Glomerular visceral epithelial cell (primary cell): ENCODE measurements around the gene HAPLN3.

Source experiments
- DNase-seq: peaks from one replicate; pipeline ENCODE4 v3.0.0-alpha.2; 2016; ENCODE audit errors: extremely low spot score

The HAPLN3 gene

GRCh38 chr15:88896333-88897033, 1.1 kb upstream of the HAPLN3 start:
- no peak for DNase-seq

GRCh38 chr15:88894348-88894818, 961 bp downstream of the HAPLN3 start:
- DNase-seq, result peak; percentile 58

- DNase-seq, result no peak
These were observed 3.6 kb downstream of the HAPLN3 start for GRCh38 chr15:88891540-88892254.

DNA sequence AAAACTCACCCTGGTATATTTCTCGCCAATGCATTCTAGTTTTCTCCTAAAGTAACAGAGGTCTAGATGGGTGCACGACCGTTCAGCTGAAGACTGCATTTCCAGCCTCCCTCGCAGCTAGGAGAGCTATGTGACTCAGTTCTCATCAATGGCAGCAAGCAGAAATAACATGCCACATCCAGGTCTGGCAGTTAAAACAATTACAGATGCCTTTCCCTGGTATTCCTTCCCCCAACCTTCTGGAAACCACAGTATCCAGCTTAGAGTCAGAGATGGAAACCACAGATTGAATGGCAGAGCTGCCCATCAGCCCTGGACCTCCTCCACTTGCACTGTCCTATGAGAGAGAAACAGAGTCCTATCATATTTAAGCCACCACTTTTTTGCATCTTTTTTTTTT, 4.8 kb downstream of the HAPLN3 start:
- DNase-seq, result peak; percentile 82

DNA sequence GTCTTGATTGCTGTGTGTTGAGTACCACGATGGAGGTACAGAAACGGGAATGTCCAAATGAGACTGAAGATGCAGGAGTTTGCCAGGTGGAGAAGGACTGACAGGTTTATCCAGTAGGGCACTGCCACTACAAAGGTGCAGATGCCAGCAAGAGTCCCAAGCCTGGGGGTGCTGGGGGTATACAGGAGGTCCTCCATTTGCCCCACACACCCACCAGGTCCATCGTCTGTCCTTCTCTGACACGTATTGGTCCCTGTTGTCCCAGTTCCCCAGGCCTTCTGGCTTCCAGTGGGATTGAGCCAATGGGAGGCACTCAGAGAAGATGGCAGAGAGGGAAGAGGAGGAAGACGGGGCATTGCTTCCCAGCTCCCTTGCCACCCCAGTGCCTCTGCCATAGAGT, 6.6 kb downstream of the HAPLN3 start:
- no peak for DNase-seq

DNA sequence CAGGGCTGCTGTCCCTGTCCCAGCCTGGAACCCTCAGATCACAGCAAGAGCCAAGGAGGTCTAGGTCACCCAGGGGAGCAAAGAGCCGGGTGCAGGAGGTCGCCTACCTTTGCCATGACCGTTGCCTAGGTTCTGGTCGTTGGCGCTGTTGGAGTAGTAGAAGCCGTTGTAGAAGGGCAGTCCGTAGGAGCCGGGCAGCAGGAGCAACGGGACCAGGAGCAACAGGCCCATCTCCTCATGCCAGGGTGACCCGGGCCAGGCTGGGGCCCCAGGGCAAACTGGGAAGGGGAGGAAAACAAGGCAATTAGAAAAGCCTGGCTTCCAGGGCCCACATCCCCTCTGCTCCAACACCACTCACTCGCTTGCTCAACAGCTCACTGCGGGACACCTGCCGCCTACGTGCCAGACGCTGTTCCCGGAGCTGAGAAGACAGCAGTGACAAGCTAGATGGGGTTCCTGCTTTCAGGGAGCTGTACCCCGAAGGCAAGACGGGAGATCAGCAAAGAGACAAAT, 8.2 kb downstream of the HAPLN3 start:
- no peak for DNase-seq

GRCh38 chr15:88882785-88883184, 12.6 kb downstream of the HAPLN3 start:
- peak; percentile 25 for DNase-seq

- DNase-seq, result no peak
These were observed 13.6 kb downstream of the HAPLN3 start for GRCh38 chr15:88881775-88882174.

DNA sequence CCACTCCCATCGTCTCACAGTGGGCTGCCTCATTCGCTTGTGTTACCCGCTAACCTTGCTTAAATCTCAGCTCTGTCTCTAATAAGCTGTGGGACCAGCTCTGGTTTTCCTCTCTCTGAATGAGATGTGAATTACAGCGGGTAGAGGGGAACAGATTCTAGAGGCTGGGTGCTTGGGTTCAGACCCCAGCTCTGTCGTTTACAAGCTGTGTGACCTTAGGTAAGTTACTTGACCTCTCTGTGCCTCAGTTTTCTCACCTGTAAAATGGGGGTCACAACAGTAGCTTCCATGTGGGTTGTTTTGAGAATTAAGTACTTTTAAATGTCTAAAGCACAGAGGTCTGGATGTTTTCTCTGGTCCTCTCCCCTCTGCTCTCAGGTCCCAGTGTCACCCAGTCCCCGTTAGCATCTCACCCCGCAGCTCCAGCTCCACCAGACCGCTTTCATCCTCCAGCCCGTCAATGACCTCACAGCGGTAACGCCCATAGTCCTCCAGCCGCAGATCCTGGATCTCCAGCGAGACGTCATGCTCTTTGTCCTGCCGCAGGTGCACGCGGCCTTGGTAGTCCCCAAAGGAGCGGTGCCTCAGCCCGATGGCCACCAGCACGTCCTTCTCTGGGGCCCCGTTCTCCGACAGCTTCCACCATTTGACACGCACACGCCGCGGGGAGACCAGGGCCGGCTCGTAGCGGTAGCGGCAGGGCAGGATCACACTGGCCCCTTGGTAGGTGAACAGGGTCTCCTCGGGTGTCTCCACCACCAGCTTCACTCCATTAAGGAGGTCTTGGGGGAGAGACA, 14.2 kb downstream of the HAPLN3 start:
- no peak for DNase-seq

GRCh38 chr15:88878720-88879184, 16.6 kb downstream of the HAPLN3 start:
- DNase-seq, result peak; percentile 57

DNA sequence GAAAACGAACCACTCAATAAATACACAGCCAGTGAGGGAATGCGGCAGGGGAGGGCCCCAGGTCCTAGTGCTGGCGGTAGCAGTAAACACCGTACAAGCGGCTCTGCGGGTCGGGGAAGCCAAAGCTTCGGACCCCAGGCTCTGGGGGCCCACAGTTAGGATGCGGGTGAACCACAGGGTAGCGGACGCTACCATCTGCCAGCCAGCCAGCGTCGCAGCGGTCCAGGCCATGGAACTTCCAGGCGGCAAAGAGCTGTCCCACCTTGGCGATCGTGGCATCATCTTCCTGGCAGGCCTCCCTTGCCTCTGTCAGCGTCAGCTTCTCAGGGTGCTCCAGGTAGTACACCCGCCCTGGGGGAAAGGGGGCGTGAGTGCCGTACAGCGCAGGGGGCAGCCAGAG, 17.4 kb downstream of the HAPLN3 start:
- no peak for DNase-seq

GRCh38 chr15:88877415-88877814, 17.9 kb downstream of the HAPLN3 start:
- no peak for DNase-seq

- no peak for DNase-seq
These were observed 18.8 kb downstream of the HAPLN3 start for GRCh38 chr15:88876573-88876972.

DNA sequence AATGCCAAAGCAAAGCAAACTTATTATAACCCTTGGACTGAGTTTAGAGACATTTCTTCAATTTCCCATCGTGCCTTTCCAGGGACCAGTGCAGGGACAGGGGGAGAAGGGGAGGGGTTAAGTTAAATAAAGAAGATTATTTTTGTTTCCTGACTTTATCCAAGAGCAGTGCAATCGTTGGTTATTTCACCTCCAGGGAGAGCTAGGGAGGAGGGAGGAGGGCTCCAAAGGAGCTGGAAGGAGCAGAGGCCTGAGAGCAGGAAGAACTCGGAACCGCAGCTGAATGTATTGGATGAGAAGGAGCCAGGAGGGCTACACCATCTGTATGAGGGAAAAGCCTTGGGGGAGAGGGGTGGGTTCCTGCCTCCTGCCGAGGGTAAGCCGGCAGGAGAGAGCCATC, 20.7 kb downstream of the HAPLN3 start:
- DNase-seq, result no peak

DNA sequence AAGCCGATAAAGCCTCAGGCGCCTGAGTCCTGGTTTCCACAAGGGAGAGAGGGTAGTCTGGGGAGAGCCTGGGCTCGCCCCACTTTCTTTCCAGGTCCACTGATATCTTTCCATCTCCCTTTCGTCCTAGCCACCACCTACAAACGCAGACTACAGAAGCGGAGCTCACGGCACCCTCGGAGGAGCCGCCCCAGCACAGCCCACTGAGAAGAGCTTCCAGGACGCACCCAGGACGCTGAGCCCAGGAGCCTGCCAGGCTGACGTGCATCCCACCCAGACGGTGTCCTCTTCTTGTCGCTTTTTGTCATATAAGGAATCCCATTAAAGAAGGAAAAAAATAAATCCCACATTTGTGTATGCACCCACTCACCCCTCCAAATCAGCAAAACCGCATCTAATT, 21.1 kb downstream of the HAPLN3 start:
- DNase-seq, result no peak

DNA sequence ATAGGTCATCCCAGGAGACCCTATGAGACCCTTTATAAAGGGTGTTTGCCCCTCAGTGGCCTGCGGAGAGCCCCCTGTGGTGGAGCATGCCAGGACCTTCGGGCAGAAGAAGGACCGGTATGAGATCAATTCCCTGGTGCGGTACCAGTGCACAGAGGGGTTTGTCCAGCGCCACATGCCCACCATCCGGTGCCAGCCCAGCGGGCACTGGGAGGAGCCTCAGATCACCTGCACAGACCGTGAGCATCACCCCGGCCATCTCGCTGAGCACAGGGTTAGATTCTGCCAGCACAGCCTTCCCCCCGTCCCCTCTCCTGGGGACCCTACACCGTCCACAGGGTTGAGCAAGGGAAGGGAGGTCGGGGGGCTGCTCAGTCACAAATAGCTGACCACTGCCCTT, 21.6 kb downstream of the HAPLN3 start:
- DNase-seq, result no peak

- no peak for DNase-seq
These were observed 22.6 kb downstream of the HAPLN3 start for GRCh38 chr15:88872706-88873105.

- DNase-seq, result no peak
These were observed 23.2 kb downstream of the HAPLN3 start for GRCh38 chr15:88872106-88872505.

DNA sequence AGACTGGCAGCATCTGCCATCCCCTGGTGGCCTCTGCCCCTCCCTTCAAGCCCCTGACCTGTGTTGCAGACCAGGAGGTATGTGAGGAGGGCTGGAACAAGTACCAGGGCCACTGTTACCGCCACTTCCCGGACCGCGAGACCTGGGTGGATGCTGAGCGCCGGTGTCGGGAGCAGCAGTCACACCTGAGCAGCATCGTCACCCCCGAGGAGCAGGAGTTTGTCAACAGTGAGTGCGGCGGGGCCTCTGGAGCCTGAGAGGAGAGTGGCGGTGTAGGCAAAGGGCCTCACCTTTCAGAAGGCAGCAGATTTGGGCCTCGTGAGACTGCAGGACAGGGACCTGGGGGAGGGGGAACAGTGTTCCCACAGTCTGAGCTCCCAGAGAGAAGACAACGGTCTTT, 24.0 kb downstream of the HAPLN3 start:
- no peak for DNase-seq

GRCh38 chr15:88866295-88866881, 29.0 kb downstream of the HAPLN3 start:
- DNase-seq, result no peak

- DNase-seq, result no peak
These were observed 29.7 kb downstream of the HAPLN3 start for GRCh38 chr15:88865498-88866099.
